NAMALWA (cell line): ENCODE results near the gene TMEM109.

Experiments used
- DNase-seq: peaks from one replicate; pipeline ENCODE4 v3.0.0-alpha.2; 2015; ENCODE audit warnings: low spot score

Gene TMEM109

GRCh38 chr11:60913793-60914632, at the start of gene TMEM109:
TMEM109 (plus strand) TSS chr11:60914158; CDS start chr11:60919694, 5,536 bp downstream.
- peak; percentile 97 for DNase-seq

DNA sequence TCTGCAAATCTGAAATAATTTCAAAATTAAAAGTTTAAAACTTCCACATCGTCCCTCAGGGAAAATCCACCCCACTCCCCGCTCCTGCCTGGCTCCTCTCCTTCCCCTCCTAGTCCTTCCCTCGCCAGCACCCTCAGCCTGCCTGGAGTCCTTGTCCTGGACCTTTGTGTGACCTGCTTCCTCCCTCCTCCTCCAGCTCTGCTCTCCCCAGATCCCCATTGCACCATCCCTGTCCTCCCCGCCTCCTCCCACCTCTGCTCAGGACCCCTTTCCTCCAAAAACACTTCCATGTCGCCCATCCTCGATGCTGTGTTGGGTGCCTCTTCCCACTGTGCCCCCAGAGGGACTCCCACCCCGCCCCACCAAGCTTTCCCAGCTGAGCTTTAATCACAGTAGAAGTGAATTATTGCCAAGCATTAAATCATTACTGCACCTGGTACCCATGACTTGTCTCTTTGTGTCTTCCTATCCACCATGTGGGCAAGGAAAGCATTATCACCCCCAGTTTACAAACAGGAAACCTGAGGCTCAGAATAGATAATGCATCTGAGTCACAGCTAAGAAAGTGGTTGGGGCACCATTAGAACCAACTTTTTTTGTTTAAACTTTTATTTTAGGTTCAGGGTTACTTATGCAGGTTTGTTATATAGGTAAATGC, 49.0 kb upstream of the TMEM109 start:
- no peak for DNase-seq

- no peak for DNase-seq
Observed at GRCh38 chr11:60866911-60867870, 46.8 kb upstream of the TMEM109 start, which contains the start of gene ZP1. ZP1 (plus strand) TSS chr11:60867542; CDS start chr11:60867562, 20 bp downstream.

DNA sequence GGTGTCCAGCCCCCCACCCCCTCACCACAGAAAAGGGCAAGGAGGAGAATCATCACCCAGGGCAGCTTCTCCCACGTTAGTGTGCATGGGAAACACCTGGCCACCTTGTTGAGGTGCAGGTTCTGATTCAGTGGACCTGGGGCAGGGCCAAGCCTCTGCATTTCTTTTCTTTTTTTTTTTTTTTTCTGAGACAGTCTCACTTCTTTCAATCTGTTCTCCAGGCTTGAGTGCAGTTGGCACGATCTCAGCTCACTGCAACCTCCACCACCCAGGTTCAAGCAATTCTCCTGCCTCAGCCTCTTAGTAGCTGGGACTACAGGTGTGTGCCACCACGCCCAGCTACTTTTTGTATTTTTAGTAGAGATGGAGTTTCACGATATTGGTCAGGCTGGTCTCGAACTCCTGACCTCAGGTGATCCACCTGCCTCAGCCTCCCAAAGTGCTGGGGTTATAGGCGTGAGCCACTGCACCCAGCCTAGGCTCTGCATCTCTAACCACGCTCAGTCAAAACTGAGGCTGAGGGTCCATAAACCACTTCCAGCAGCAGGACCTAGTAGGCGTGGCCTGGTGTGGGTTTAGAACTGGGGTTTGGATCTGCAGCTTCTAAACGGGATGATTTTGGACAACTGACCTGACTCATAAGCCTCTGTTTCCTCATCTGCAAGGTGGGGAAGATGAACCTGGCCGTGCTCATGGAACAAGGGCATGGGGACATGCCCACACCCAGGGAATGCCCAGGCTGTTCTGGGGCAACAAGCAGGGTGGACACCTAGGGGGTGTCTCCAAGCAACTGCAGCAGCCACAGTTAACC, 45.9 kb upstream of the TMEM109 start:
- DNase-seq: no peak

DNA sequence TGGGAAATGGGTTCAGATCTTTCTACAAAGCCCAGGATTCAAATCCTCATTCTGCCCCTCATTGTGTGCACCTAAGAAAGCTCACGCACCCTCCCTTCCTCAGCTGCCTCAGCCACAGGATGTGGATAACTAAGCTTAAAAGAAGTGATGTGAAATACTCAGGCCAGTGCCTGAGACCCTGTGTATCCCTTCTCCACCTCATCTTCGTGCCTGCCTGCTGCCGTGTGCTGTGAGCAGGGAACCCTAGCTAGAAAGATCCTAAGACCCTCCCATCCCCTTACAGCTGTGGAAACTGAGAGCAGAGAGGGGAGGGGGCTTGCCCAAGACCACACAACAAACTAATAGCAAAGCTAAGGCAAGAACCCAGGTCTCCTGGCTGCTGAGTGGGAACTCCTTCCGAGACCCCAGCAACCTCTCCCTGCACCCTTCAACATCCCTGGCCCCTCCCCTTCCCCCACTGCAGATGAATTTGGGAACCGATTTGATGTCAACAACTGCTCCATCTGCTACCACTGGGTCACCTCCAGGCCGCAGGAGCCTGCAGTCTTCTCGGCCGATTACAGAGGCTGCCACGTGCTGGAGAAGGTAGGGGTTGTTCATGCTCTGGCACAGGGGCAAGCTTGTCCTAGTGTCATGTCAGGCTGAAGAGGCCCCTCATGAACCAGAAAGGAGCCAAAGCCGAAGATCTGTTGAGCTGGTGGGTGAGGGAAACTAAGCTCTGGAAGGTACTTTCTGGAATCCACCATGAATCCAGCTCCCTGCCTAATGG, 45.1 kb upstream of the TMEM109 start:
- no peak for DNase-seq

DNA sequence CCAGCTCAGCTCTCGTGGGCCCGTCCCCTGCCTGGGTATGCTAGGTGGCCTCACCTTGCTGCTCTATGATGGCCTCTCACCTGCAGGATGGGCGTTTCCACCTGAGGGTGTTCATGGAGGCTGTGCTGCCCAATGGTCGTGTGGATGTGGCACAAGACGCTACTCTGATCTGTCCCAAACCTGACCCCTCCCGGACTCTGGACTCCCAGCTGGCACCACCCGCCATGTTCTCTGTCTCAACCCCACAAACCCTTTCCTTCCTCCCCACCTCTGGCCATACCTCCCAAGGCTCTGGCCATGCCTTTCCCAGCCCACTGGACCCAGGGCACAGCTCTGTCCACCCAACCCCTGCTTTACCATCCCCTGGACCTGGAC, 44.5 kb upstream of the TMEM109 start:
- no peak for DNase-seq

- DNase-seq: no peak
Observed at GRCh38 chr11:60870276-60870675, 43.7 kb upstream of the TMEM109 start.

DNA sequence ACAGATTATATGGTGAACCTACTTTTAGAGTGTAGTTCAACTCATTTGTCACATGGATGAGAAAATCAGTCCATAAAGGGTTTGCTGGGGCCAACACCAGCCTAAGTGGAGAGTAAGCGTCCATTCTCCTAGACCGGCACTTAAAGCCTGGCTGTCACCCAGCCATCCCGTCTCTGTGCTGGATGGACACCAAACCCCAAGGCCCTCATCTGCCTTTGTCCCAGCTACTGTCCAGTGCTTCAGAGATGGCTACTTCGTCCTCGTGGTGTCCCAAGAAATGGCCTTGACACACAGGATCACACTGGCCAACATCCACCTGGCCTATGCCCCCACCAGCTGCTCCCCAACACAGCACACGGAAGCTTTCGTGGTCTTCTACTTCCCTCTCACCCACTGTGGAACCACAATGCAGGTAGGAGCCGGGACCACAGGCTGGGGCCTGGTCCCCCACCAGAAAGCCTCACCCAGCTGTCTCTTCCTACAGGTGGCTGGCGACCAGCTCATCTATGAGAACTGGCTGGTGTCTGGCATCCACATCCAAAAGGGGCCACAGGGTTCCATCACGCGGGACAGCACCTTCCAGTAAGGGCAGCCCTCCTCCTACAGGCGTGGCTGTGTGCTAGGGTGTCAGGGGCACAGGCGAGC, 43.1 kb upstream of the TMEM109 start:
- DNase-seq: no peak

DNA sequence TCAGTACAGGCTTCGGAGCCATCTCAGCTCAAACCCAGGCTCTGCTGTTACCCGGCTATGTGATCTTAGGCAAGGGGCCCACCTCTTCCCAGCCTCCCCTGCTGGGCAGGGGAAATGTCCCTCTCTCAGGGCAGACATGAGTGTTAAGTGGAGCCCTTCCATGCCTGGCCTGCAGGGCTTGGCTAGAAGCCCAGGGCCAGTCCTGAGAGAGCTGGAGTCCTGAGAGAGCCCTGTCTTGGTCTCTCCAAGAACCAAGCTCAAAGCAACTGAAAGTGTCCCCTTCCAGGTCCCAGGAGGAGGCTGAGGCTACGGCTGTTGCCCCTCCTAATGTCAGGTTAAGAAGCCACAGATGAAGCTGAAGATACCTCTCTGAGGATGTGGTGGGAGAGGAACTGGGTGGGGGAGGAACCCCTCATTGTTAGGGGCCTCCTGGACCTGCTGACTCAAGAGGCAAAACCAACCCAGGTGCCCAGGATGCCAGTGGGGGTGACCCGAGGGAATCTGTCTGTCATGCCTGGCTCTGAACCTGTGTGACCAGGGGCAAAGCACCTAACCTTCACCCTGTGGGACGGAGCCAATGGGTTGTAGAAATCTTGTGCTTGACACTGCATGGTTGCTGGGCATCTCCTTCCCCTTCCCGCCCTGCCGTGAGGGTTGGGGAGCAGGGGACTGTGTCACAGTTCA, 42.4 kb upstream of the TMEM109 start:
- no peak for DNase-seq

DNA sequence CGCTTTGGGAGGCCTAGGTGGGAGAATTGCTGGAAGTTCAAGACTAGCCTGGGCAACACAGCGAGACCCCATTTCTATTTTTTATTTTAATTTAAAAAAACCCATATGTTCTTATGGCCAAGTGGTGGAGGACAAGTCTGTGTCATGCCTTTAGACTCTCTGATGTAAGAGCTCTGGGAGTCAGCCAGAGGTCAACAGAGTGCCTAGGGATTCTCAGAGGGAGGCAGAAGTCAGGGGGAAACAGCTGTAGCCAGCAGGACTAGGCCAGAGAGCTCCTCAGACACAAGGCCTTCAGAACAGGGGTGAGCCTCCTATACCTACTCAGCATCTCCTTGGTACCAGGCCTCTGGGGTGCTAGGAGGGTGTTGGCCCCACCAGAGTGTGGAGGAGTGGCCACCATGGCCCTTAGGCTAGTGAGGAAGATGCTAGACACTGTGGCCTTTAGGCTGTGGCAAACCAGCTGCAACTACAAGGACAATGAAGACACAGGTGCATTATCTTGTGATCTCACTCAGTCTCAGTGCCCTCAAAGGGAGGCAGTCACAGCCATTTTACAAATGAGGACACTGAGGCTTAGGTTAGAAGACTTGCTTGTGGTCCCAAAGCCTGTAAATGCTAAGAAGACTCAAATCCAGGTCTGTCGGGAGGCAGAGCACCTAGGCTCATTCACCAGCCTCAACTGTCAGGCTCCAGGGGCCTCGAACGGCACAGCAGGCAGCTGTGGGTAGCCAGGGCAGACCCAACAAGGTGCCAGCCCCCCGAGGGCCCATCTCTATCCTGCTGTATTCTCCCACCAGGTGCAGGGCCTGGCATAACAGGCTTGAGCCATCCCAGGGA, 41.6 kb upstream of the TMEM109 start:
- DNase-seq: no peak

- no peak for DNase-seq
Observed at GRCh38 chr11:60872961-60873524, 40.9 kb upstream of the TMEM109 start.

DNA sequence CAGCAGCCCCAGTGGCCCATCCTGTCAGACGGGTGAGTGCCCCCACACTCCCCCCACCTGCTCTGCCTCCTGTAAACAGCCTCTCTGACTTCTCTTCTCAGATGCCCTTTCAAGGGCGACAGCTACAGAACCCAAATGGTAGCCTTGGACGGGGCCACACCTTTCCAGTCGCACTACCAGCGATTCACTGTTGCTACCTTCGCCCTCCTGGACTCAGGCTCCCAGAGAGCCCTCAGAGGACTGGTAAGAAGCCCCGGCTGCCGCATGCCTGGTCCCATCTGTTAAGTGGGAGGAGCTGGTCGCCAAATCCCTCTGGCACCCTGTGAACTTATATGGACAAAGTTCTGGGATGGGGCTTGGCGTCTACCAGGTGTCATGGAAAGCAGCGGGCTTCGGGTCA, 40.4 kb upstream of the TMEM109 start:
- DNase-seq: no peak

DNA sequence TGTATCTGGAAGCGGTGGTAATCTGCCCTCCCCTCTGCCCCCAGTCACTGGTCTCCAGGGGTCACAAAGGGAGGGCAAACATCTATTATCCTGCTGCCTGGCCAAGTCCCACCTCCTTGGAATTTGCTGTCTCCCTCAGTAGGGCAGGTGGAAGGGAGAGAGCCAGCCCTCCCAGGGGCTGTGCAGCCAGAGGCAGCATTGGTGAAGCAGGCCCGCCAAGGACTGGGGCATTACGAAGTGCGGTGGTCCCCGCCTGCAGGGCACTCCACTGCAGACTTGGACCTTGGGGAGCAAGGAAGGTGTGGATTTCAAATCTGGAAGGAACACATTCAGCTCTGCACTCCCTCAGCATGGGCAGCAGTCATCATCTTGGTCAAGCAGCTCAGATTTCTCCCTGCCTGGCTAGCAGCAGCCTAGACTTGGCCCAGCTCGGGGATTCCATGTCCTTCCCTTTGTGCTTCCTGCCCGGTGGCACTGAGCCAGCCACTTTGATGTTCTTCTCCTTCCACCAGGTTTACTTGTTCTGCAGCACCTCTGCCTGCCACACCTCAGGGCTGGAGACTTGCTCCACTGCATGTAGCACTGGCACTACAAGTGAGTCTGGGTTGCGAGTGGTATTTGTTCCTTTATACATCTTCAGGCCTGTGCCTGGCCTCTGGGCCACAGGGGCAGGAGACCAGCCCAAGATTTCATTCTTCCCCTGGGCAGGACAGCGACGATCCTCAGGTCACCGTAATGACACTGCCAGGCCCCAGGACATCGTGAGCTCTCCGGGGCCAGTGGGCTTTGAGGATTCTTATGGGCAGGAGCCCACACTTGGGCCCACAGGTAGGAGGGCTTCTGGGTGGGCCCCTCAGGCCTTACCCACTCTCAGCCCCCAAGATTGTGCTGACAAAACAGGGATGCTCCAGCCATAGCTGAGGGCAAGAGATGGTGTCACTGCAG, 39.3 kb upstream of the TMEM109 start:
- DNase-seq: no peak

DNA sequence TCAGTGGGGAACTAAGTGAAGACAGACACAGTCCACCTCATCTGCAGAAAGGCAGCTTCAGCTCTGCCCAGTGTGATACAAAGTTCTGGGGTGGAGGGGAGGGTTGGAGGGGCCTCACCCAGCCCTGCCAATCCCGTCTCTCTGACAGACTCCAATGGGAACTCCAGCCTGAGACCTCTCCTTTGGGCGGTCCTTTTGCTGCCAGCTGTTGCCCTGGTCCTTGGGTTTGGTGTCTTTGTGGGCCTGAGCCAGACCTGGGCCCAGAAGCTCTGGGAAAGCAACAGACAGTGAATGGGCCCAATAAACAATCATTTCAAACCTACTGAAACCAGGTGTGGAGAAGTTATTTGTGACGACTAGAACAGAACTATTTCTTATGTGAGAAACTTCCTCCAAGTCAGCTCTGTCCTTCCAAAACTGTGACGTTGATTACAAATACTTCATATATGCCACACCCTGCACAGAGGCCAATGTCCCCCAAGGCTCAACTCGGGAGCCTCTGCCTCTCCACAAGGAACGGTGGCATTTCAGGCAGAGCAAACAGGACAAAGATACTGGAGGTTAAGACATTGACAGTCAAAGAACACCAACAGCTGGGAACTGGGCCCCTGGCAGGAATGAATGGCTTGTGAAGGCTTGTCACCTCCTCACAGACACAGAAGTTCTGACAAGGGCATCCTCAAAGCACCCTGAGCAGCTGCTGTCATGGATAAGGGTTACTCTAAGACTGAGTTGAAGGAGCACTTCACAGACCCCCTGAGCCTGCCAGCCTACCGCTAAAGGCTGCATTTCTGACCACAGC, 38.4 kb upstream of the TMEM109 start:
- DNase-seq: no peak

DNA sequence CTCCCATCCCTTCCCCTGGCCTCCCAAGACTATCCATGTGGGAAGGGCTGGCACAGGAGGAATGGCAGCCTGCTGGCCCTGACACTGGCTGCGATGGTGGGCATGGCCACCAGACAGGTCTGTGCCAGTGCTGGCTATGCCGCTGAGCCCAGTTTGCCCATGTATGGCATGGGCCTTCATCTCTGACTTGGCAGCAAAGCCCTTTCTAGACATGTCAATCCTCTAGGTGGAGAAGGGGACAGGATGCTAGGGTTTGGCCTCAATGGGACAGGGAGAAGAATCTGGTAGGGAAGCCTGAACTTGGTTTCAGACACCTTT, 37.8 kb upstream of the TMEM109 start:
- no peak for DNase-seq
